GM15510 (cell line): ENCODE data around the gene TFE3.
A peak's percentile ranks its signal among the peaks of the same experiment; 100 is the strongest.

Source experiments
- POLR2A ChIP-seq: IDR thresholded peaks from 3 replicates; pipeline ENCODE4 v1.6.1; 2011; ENCODE audit warnings: borderline replicate concordance; ENCODE audit not compliant: insufficient read length; ENCODE audit errors: extremely low read depth

The TFE3 gene, protein sequence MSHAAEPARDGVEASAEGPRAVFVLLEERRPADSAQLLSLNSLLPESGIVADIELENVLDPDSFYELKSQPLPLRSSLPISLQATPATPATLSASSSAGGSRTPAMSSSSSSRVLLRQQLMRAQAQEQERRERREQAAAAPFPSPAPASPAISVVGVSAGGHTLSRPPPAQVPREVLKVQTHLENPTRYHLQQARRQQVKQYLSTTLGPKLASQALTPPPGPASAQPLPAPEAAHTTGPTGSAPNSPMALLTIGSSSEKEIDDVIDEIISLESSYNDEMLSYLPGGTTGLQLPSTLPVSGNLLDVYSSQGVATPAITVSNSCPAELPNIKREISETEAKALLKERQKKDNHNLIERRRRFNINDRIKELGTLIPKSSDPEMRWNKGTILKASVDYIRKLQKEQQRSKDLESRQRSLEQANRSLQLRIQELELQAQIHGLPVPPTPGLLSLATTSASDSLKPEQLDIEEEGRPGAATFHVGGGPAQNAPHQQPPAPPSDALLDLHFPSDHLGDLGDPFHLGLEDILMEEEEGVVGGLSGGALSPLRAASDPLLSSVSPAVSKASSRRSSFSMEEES

GRCh38 chrX:49043220-49043986 is at the start of gene TFE3:
TFE3 (minus strand) TSS chrX:49043357; CDS start chrX:49043226, 131 bp downstream.
- TF ChIP-seq POLR2A: peak; percentile 31

GRCh38 chrX:49089553-49089952 is 46.4 kb upstream of the TFE3 start:
- TF ChIP-seq POLR2A: no peak

GRCh38 chrX:49082271-49082871 is 39.2 kb upstream of the TFE3 start:
- TF ChIP-seq POLR2A: no peak

- TF ChIP-seq POLR2A: no peak
These were observed 36.6 kb upstream of the TFE3 start, which contains the start of gene WDR45 for GRCh38 chrX:49079489-49080428. WDR45 (minus strand) TSS chrX:49079887; CDS start chrX:49078095, 1,792 bp downstream.

GRCh38 chrX:49077941-49078340 is 34.8 kb upstream of the TFE3 start:
- no peak for TF ChIP-seq POLR2A

DNA sequence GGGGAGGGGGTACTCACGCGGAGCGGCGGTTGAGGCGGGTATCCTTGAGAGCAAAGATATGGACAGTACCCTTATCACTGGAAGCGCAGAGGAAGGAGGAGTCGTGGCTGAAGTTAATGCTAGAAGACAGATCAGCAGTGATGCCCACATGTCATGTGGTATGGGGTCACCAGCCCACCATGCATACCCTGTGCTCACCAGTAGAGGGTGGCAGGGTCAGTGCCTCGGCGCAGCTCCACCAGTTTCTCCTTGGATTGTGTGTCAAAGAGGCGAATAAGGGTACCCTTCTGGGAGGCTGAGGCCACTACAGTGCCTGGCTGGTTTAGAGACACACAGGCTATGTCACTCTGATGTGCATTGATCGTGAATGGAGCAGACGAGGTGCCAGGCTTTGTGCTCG is 32.2 kb upstream of the TFE3 start:
- no peak for TF ChIP-seq POLR2A

DNA sequence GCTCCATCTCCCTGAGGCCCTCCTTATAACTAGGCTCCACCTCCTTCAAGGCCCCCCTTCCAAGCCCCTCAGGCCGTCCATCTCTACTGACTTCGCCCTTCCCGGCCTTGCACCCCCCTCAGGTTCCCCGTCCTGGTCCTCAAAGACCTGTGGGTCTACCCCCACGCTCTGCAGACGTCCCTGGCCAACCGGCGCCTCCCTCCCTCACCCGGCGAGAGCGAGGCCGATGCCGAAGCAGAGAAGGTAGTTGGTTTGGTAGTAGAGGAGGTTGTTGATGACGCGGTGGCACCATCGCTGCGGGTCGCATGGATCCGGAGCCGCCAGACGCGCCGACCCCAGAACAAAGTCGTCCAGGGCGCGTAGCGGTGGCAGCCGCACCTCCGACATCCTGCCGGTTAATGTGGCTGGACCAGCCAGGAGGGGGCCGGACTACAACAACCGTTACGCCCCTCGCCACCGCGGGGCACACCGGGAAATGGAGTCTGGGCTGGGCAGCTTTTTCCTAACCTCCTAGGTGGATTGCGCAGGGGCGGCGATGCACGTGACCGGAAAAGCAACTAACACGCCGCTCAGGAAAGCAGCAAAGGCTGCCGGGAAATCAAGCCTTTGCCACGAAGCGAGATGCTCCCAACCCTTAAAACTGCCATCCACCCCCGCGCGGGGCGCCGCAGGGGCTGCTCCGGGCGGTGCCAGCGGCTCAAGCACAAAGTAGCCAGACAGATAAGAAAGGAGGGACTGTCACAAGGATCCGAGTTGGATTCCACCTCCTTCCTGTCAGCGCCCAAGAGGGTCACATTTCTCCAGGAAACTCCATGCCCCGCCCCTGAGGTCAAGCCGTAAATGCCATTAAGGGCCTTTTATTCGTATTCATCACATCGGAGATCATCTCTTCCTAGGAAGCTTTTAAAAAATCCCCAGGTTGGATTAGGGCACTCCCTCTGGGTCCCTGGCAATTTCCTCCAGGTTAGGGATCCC is 30.7 kb upstream of the TFE3 start, which contains the start of gene PRAF2:
Gene PRAF2 (minus strand): TSS at position 402 of the 975 bp plus-strand sequence. CDS start 15 bp downstream, at position 387.
- TF ChIP-seq POLR2A: peak; percentile 55

- TF ChIP-seq POLR2A: no peak
These were observed 29.5 kb upstream of the TFE3 start for GRCh38 chrX:49072712-49073095.

DNA sequence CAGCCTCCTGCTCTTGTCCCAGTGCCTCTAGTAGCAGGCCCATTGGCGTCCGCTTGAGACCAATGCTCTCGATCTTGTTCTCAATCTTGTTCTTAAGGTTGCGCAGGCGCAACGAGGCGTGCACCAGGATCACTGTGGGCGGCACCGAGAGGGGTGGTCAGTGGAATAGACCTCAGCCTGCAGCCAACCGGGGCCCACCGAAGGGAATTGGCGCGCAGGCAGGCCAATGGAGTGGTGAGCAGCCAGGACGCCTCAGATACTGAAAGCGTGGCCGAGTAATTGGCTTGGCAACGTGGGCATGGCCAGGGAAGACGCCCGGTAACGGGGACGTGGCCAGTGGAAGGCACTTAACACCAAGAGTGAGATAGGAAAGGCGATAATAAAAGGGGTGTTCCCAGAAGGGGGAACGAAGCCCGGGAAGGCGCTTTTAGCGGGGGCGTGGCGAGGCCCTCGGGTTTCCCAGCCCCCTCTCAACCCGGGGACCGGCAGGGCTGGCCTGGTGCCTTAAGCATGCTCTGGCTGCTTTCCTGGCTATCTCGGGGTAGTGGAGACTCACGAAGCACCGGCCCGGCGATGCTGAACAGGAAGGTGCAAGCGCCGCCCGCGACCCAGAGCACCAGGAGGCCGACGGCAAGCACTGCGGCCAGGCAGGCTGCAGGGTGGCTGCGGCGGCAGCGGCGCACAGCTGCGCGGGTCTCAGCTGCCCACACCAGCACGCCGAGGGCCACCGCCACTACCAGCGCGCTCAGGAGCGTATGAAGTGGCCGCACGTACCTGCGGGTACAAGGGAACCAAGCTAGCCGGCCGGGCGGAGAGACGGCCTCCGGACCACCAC is 28.9 kb upstream of the TFE3 start:
- TF ChIP-seq POLR2A: no peak

DNA sequence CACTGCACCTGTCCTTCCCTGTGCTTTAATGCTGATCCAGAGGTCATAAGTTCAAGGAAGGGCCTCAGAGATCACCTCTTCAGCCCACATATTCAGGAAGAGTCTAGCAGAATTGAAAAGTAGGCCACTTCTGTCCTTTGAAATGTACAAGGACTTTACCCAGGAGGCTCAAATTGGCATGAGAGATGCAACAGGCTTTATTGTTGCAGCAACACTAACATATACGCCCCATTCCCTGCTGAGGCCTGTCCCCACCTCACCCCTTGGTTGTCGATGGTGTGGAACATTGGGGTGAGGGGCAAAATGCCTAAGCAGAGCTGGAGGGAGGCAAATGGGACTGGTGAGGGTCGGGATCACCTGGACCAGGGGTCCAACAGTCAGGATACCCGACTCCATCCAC is 27.8 kb upstream of the TFE3 start:
- no peak for TF ChIP-seq POLR2A

GRCh38 chrX:49069038-49069437 is 25.9 kb upstream of the TFE3 start:
- no peak for TF ChIP-seq POLR2A
